Right lobe of liver (tissue), 6 donors: Measurements from ENCODE around the gene NLGN1. TPM values are rescaled to one million over a fixed set of nuclear protein-coding genes. Genes with fewer than 3 reads are reported as not detected.

ENCODE experiments used
- ATAC-seq, 4 donors: fragments of 200-7000 bp; cut with Tn5 transposase; one replicate each; pipeline ENCODE4 v1.9.1; 2020; ENCODE audit warnings: mild to moderate bottlenecking in 4 of 4, moderate library complexity in 4 of 4
- DNase-seq, 3 donors: peaks; one replicate each; pipeline ENCODE4 v3.0.0-alpha.2; 2020
- H3K27ac ChIP-seq, 3 donors: fragments of 200-600 bp; one replicate each; pipeline ENCODE4 v1.8.0; 2022
- H3K27me3 ChIP-seq, 2 donors: fragments of 200-600 bp; one replicate each; pipeline ENCODE4 v1.8.0; 2022
- H3K36me3 ChIP-seq, 4 donors: fragments of 200-600 bp; sonication (generic) in 1 of 4; one replicate each; pipeline versions ENCODE4 v1.5.1 to v1.8.0; 2017 to 2022; ENCODE audit warnings: control low read depth in 1 of 4
- H3K4me1 ChIP-seq, 4 donors: fragments of 200-600 bp; sonication (generic) in 1 of 4; one replicate each; pipeline versions ENCODE4 v1.5.1 to v1.8.0; 2017 to 2022; ENCODE audit warnings: control low read depth in 1 of 4
- H3K4me3 ChIP-seq, 3 donors: fragments of 200-600 bp; one replicate each; pipeline ENCODE4 v1.8.0; 2022
- H3K9me3 ChIP-seq, 4 donors: fragments of 200-600 bp; sonication (generic) in 1 of 4; one replicate each; pipeline versions ENCODE4 v1.5.1 to v1.8.0; 2017 to 2022; ENCODE audit warnings: control low read depth in 1 of 4
- CTCF ChIP-seq, 4 donors: fragments of 200-600 bp in 3 of 4; fragments of 450-650 bp in 1 of 4; IDR thresholded peaks; one replicate each; pipeline versions ENCODE4 v1.5.1 to v1.8.0; 2016 to 2022; ENCODE audit warnings: antibody characterized with exemption in 4 of 4, mild to moderate bottlenecking in 2 of 4
- POLR2A ChIP-seq: fragments of 450-650 bp; IDR thresholded peaks from one replicate; pipeline ENCODE4 v1.6.1; 2017; ENCODE audit warnings: antibody characterized with exemption, mild to moderate bottlenecking
- WGBS: methylation state at CpG from one replicate; pipeline ENCODE4 v1.1.6; 2018; ENCODE audit warnings: low coverage, low lambda C conversion rate; ENCODE audit not compliant: insufficient coverage; ENCODE audit errors: missing lambda C conversion rate; 5-methylcytosine and 5-hydroxymethylcytosine counted together
- intact Hi-C, 2 donors: fragments of 100-400 bp; cut with DNase I; formaldehyde crosslinking; loops; one replicate each; pipeline versions ENCODE4 v1.11.2 to v1.14.1; 2022
- total RNA-seq, 6 experiments: library from RNA; depleted of rRNA in 2 of 6; stranded (reverse); fragments of >200 nt in 2 of 6; fragmentation: NEBNext Ultra II Directional in 3 of 6; extraction: Animal tissue kit (Norgen Biotek cat#: 25700) in 3 of 6; gene quantifications; one replicate each; pipeline versions ENCODE4 v1.1.0 to v1.2.4, GENCODE V29; 2016 to 2023
- donor health status: DM: no; HTN: yes; CAD: no.
- donor health status: DM: no; HTN: no; CAD: no.
- donor health status: DM: no; HTN: no; CAD: no.
- donor health status: DM: no; HTN: yes; CAD: no.
- donor health status: DM: no; HTN: yes; CAD: no.

NLGN1 gene
- total RNA-seq, 6 experiments from 2014 or later, result 0.02 to 0.12 TPM; not detected in 4

- intact Hi-C loops, result no loop called here
These were observed 398.9 kb downstream of the NLGN1 start for GRCh38 chr3:173796405-173796804.

GRCh38 chr3:173796890-173797289, 399.3 kb downstream of the NLGN1 start:
- H3K27ac ChIP-seq, result no peak overlapping the region
- no peak for DNase-seq
- TF ChIP-seq POLR2A, result no peak
- TF ChIP-seq CTCF (IDR thresholded peaks at IDR 0.05), result no peak
- no peaks in the 10 kb centered on the region for H3K9me3 ChIP-seq
- intact Hi-C loops, result no loop called here
- H3K4me3 ChIP-seq, result no peak overlapping the region
- H3K27me3 ChIP-seq, result no peaks in the 10 kb centered on the region
- H3K36me3 ChIP-seq, result no peaks in the 10 kb centered on the region
- ATAC-seq, result no peak
- no peaks in the 10 kb centered on the region for H3K4me1 ChIP-seq
- WGBS, result 37% methylated on average over 3 of the region's 3 CpGs

More at GRCh38 chr3:173796405-173796804, 398.9 kb downstream of the NLGN1 start:
- no peaks in the 10 kb centered on the region for H3K4me1 ChIP-seq
- WGBS, result 50% methylated on average over 1 of the region's 1 CpG
- no peak overlapping the region for H3K27ac ChIP-seq
- no peaks in the 10 kb centered on the region for H3K27me3 ChIP-seq
- H3K36me3 ChIP-seq, result no peaks in the 10 kb centered on the region
- TF ChIP-seq POLR2A, result no peak
- TF ChIP-seq CTCF (IDR thresholded peaks at IDR 0.05), result no peak
- ATAC-seq (no peak), DNase-seq (no peak)
- H3K4me3 ChIP-seq, result no peak overlapping the region
- H3K9me3 ChIP-seq, result no peaks in the 10 kb centered on the region

- Histone ChIP-seq H3K9me3 (no peaks in the 10 kb centered on the region), H3K4me1 (no peaks in the 10 kb centered on the region), H3K4me3 (no peak overlapping the region), H3K27me3 (no peaks in the 10 kb centered on the region), H3K36me3 (no peaks in the 10 kb centered on the region), H3K27ac (no peak overlapping the region)
- ATAC-seq, result no peak
- intact Hi-C loops, result no loop called here
- WGBS, result 47% methylated on average over 4 of the region's 4 CpGs
- TF ChIP-seq CTCF (IDR thresholded peaks at IDR 0.05) (no peak), POLR2A (no peak)
- no peak for DNase-seq
These were observed 401.7 kb downstream of the NLGN1 start for GRCh38 chr3:173799060-173799816.

GRCh38 chr3:173800154-173800553, 402.6 kb downstream of the NLGN1 start:
- 29% methylated on average over 2 of the region's 2 CpGs for WGBS
- Histone ChIP-seq H3K27ac (no peak overlapping the region), H3K4me3 (no peak overlapping the region), H3K27me3 (no peaks in the 10 kb centered on the region), H3K36me3 (no peaks in the 10 kb centered on the region), H3K4me1 (no peaks in the 10 kb centered on the region), H3K9me3 (no peaks in the 10 kb centered on the region)
- DNase-seq, result no peak
- intact Hi-C loops, result no loop called here
- no peak for TF ChIP-seq CTCF (IDR thresholded peaks at IDR 0.05)
- no peak for TF ChIP-seq POLR2A
- ATAC-seq, result no peak
